Adipose tissue (tissue), 3 donors: Measurements from ENCODE around the gene DNAH7. TPM values are rescaled to one million over a fixed set of nuclear protein-coding genes. Genes with fewer than 3 reads are reported as not detected.
"Not testable (repeated sequence)": the region's sequence is repeated elsewhere in the genome, so short reads cannot be mapped to it uniquely, and the experiment has no call there.

ENCODE experiments used
- H3K27ac ChIP-seq: one replicate; pipeline ENCODE4 v1.5.1; 2013; ENCODE audit warnings: low read depth, low read length
- WGBS, 3 donors: extraction: QIAGEN DNeasy Blood & Tissue Kit; methylation state at CpG; one replicate each; pipeline ENCODE4 v1.1.7; 2013; 5-methylcytosine and 5-hydroxymethylcytosine counted together
- polyA plus RNA-seq, 3 donors: library from polyadenylated mRNA; stranded (reverse); fragments of 200-250 nt; gene quantifications; one replicate each; pipeline ENCODE4 v1.2.3, GENCODE V29; 2013
- donor health status: healthy with polysubstance abuse.
- donor health status: Bipolar disorder and iron deficiency.
- donor health status: healthy.

The DNAH7 gene
- 1 to 10 TPM in 1 of 3 donors, under 1 TPM in 1, not detected in 1; 0.09 to 2.3 TPM for polyA plus RNA-seq

DNA sequence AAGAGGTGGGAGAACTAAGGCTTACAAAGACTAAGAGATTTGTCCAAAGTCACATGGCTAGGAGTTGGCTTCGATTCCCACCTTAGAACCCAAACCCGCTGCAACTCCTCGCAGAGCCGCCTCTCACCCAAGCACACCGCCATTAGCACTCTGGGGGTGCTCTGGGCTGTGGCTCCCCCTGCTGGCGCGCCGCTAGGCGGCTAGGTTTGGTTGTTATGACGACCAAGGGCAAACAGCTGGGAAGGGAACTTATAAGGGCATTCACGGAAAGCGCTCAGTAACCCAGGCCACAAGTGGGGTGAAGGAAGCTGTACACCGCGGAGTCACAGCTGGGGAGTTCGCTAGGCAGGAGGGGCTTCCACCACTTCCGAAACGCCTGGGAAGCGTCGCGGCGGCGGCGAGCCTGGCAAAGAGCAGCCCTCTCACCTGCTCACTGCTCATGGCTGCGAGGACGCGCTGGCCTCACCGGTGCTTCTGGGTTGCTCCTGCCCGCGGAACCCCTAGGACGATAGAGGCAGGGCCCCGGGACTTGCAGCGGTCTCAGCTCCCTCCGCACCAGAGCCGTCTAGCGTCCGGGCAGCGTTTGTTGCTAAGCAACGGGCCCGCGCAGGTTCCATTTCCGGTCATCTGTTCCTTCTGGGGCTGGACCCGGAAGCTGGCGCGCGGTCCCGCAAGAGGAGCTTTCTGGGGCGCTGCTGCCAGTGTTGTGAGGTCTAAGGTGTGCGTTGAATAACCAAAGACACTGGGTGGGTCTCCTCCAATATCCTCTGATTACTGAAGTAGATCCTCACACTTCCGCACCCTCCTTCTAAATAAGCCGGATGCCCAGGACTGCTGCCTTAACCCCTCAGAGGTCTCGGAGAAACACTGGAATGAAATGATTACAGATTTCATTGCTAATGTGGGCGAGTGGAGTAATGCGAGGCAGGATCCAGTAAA lies at the start of gene DNAH7:
TSS of gene DNAH7 (minus strand) at position 567 of the 939 bp plus-strand sequence. CDS start at position 441, 126 bp downstream.
- WGBS, 3 donors, result 1 to 4% (median 3%) methylated on average over 53 of the region's 53 CpGs
- no peak within 1 kb of the TSS for H3K27ac ChIP-seq

DNA sequence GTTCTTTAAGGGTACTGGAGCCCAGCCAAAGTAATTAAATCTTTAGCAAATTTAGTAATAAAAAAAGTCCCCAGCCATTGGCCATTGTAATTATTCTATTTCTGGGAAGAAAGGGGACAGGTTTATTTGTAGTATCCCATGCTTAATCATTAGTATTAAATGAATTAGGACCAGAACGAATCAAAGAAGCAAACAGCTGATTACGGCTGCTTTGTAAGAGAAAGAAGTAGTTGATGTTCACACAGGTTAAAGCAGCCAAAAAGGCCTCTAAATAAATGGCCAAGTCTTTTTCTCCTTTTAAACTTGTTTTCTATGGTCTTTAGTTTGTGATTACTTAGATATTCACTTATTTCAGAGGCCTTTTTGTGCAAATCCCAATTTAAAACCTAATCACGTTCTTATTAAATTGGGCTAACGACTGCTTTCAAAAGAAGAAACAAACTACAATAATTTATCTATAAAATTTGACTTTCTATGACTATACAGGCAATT lies 48.6 kb upstream of the DNAH7 start:
- no peak overlapping the region for H3K27ac ChIP-seq
- WGBS, 3 donors, result 90 to 96% (median 96%) methylated on average over 4 of the region's 4 CpGs

DNA sequence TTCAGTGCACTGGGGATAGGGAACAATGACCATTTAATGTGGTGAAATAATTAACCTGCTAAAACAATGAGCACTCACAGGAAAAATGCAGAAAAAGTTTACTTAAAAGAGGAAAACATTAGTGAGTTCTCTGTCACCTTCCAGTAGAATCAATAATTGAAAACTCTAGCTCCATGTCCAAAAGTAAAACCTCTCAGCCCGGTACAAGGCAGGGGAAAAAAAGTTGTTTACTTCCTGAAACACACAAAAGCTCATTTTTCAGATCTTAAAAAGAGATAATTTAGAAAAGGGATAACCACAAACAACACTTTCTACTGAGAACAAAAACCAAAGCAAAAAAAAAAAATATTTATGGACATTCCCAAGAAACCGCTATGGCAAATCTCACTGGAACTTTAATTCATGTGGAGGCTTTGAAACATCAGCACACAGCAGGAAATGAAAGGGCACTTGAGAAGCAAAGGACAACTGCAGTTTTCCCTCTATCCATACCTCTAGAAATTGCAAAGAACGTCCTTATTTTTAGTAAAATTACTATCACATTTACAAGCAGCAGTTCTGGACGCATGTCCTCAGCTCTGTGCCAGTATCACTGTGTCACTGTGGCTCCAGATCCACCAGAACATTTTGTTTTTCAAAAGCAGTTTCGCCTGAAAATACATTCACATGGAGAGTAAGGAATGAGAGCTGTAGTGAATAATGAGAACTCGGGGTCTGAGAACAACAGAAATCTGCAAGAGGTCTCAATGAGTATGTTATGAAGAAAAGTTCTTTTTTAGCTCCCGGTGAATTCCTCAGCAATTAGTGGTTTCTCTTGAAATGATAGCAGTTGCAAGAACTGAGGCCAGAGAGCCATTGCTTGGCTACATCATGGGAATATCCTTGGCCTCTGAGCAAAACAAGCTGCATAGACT lies 44.7 kb upstream of the DNAH7 start:
- H3K27ac ChIP-seq, result no peak overlapping the region
- WGBS, 3 donors, result 31 to 38% (median 35%) methylated on average over 7 of the region's 7 CpGs

DNA sequence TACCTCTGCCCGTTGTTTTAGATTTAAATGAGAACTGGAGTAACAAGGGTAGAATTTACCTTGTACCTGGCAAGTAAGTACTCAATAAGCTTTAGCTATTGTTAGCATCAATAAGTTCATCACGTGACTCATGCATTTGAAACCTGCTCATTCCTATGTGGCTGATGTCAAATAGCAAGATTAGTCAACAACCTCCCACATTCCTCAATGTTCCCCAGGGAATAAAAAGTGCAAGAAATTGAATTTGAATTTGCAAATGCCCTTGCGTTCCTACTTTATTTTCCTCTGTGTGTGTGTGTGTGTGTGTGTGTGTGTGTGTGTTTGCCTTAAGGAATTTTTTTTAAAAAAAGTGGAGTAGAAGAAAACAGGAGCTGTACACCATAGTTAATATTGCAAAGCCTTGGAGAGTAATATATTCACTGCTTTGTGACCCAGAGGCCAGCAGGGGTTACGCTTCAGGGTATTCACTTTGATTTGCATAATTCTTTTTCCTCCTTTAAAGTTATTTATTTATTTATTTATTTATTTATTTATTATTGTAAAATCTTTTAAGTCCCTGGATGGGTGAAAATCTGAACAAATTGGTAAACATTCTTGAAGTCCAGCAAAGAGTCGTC lies 43.9 kb upstream of the DNAH7 start:
- 43 to 64% (median 46%) methylated on average over 5 of the region's 5 CpGs for WGBS, 3 donors
- H3K27ac ChIP-seq, result no peak overlapping the region

DNA sequence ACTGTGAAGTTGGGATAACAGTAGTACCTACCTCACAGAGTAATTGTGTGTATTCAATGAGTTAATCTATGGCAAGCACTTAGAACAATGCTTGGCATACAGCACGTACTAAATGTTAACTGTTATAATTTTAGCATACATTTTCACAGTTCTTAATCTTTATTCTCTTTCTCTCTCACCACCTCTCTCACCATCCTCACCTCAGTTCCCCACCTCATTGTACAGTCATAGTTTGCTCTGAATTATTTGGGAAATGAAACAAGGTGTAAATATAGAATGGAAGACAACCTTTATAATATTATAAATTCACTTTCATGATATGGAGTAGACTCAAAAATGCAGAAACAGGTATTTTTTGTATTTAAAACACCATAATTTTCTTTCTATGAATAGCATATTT lies 40.0 kb upstream of the DNAH7 start:
- WGBS, 3 donors, result 77 to 85% (median 79%) methylated on average over 1 of the region's 1 CpG

DNA sequence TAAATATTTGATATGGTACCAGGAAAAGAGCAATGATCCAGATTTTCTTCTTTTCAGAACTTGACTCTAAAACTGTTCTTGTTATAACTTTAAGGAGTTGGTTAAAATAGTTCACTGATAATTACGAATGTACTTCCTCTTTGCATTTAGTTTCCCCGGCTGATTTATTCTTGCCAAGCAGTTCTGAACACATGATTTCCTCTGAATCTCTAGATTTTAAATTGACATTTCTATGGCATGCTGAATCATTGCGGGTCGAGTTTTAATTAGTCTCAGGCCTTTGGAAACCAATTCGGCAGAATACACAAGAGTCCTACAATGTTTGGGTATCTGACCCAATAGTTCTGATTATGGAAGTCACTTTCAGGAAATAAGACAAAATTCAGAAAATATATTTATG lies 37.3 kb upstream of the DNAH7 start:
- WGBS, 3 donors, result 25 to 67% (median 32%) methylated on average over 5 of the region's 5 CpGs

More for the DNA sequence above, 40.0 kb upstream of the DNAH7 start:
- no peak overlapping the region for H3K27ac ChIP-seq

DNA sequence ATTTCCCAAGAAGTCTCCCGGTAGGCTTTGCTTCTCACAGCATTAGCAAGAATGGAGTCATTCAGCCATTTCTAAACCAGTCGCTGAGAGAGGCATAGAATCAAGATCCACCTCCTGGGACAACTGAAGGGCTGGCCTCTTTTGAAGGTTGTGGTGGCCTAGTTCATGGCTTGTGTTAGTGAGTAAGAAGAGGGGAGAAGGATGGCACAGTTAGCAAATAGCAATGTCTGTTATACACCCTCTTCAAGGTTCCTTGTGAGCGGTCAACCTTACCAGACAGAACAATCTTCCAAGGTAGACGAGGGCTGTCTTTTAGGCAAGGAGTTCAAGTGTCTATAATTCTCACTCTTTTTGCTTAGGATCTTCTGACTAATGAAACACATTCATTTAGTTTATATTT lies 35.4 kb upstream of the DNAH7 start:
- 87 to 98% (median 95%) methylated on average over 4 of the region's 4 CpGs for WGBS, 3 donors
- no peak overlapping the region for H3K27ac ChIP-seq

More for the DNA sequence above, 37.3 kb upstream of the DNAH7 start:
- no peak overlapping the region for H3K27ac ChIP-seq

DNA sequence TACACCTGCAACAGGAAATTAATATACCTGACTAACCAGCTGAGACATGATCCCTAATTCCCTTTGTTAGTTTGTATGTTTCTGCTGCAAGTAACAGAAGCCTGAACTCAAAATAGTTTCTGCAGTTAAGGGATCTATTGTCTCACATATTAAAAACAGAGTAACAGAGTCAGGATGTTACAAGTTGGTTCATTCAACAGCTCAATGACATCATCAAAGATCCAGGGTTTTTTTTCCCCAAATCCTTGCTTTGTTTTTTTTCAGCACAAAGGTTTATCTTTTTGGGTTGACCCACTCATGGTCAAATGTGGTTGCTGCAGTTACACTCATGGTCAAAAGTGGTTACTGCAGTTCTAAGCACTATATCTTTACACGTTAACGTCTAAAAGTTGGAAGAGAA lies 35.0 kb upstream of the DNAH7 start:
- WGBS, 3 donors, result 94 to 98% (median 94%) methylated on average over 2 of the region's 2 CpGs
- H3K27ac ChIP-seq, result no peak overlapping the region

DNA sequence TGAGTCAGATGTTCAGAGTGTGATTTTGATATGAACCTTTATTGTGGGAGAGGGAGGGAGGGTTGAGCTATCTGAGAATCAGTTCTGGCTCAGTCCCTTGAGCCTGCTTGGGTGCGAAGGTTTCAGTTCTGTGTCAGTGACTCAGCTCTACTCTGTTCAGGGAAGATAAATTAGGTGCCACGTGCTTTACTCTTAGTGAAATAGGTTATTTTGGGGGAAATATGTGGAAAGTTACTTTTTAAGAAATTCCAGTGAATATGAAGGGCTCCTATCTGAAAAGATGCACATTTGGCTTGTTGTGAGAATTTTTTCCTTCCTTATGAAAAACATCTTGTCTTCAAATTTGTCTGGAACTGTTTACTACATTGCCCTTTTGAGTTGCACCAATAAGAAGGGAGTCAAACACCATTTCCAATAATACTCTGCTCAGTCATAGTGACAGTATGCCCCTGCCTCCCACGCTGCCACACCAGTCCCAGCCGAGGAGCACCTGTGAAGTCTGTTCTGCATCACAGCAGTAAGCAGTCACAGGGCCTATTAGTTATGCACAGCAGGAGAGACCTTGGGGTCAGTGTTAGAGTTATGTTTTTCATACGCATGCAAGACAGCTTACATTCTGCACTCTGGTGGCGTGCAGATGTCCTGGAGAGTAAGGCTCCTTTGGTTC lies 32.8 kb upstream of the DNAH7 start:
- WGBS, 3 donors, result 32 to 48% (median 44%) methylated on average over 6 of the region's 6 CpGs
- H3K27ac ChIP-seq, result no peak overlapping the region

DNA sequence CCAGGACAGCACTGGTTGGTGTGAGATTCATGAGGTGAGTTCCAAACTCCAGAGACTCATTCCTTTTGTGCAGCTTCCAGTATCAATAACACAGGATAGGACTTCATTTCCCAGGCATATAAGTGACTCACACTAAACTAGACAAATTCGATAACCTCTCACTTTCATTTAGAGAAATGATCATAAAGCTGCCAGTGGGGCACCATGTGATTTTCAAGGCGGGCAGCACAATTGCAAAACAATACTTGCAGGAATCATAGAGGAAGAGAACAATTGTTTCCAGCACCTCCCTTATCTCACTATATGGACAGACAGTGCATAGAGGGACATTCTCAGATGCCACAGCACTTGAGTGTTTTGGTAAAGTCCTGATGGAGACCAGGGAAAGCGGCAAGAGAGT lies 31.3 kb upstream of the DNAH7 start:
- H3K27ac ChIP-seq, result no peak overlapping the region
- WGBS, 3 donors, result 72 to 89% (median 79%) methylated on average over 3 of the region's 3 CpGs

DNA sequence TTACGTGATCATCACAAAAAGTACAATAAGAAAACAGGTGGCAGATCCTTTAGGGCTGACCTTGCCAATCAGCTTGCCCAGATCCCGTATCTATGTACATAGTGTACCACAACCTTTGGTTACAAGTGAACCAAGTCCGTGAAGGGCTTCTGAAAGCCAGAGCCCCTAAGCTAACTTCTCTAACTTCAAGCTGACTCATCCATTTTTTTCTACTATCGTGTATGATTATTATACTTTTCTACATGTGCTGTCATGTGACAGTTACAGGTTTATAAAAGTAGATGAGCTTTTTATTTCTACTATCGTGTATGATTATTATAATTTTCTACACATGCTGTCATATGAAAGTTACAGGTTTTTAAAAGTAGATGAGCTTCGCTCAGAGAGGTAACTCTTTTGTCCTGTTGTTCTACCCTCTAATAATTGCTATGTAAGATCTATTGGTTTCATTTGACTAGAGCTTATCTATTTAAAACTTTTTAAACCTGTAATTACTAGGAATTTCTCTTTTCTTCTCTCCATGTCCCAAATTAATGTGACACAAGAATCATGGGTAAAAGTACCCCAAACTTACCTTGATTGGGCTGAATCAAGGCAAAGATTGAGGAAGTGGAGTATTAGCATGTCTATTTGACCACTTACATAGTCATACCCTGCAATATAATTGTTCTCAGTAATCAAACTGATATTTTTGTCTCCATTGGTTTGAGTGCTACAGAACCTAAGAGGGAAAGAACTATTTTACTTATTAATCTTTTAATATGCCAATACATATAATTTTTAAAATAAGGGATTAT lies 29.4 kb upstream of the DNAH7 start:
- 73 to 90% (median 87%) methylated on average over 6 of the region's 6 CpGs for WGBS, 3 donors
- H3K27ac ChIP-seq, result no peak overlapping the region

DNA sequence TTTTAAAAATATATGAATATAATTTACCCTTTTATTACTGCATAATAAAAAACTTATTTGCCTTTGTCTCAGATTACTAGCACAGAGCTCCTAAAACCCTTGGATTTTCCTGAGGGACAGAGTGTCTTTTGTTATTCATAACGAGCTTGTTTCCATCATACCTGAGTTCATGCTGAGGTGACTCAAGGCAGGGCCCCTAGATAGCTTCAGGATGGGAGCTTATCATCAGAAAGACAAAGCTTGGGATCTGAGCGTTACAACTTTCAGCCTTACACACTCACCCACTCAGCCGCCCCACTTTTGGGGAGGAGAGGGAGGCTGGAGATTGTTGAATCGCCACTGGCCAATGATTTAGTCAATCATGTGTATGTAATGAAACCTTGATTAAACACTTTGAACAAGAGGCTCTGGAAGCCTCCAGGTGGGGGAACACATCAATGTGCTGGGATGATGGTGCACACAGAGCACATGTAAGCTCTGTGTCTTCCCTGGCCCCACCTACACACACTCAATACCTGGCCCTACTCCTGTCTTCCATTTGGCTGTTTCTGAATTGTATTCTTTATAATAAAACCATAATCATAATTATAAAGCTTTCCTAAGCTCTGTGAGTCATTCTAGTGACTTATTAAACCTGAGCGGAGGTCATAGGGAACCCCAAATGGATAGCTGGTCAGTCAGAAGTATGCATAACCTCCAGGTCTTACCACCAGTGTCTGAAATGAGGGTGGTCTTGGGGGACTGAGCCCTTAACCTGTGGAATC lies 28.5 kb upstream of the DNAH7 start:
- H3K27ac ChIP-seq, result no peak overlapping the region
- WGBS, 3 donors, result 59 to 81% (median 80%) methylated on average over 5 of the region's 5 CpGs

DNA sequence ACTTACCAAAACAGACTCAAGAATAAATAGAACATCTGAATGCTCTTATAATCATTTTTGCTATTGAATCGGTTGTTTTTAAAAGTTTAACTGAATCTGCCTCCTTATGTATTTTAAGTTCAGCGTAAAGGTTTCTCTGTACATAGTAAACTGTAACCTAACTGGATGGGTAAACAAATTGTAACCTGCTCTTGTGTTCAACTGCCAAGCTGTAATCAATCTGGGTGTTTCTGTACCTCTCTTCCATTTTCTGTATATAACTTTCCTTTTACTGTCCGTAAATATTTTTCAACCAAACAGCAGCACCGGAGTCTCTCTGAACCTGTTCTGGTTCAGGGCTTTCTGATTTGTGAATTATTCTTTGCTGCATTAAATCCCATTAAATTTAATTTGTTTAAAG lies 27.6 kb upstream of the DNAH7 start:
- 80 to 94% (median 90%) methylated on average over 4 of the region's 4 CpGs for WGBS, 3 donors
- H3K27ac ChIP-seq, result no peak overlapping the region

DNA sequence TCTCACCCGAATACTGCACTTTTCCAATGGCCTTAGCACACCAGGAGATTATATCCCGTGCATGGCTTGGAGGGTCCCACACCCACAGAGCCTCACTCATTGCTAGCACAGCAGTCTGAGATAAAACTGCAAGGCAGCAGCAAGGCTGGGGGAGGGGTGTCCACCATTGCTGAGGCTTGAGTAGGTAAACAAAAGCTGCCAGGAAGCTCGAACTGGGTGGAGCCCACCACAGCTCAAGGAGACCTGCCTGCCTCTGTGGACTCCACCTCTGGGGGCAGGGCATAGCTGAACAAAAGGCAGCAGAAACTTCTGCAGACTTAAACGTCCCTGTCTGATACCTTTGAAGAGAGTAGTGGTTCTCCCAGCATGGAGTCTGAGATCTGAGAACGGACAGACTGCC lies 20.8 kb upstream of the DNAH7 start:
- 76 to 90% (median 81%) methylated on average over 5 of the region's 5 CpGs for WGBS, 3 donors
- H3K27ac ChIP-seq, result not testable (repeated sequence)

DNA sequence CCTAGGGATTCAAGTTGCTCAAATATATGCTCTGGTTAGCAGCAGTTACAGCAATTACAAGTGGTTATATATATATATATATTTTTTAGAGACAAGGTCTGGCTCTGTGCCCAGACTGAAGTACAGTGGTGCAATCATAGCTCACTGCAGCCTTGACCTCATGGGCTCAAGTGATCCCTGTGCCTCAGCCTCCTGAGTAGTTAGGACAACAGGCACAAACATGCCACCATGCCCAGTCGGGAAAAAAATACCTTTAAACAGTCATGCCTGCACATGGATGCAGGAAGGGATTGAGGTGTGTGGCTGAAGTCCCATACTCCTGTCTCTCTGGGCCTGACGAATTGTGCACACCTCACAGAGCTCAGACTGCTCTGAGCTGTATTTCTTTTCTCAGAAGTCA lies 19.6 kb upstream of the DNAH7 start:
- 41 to 79% (median 59%) methylated on average over 2 of the region's 2 CpGs for WGBS, 3 donors
- H3K27ac ChIP-seq, result no peak overlapping the region

DNA sequence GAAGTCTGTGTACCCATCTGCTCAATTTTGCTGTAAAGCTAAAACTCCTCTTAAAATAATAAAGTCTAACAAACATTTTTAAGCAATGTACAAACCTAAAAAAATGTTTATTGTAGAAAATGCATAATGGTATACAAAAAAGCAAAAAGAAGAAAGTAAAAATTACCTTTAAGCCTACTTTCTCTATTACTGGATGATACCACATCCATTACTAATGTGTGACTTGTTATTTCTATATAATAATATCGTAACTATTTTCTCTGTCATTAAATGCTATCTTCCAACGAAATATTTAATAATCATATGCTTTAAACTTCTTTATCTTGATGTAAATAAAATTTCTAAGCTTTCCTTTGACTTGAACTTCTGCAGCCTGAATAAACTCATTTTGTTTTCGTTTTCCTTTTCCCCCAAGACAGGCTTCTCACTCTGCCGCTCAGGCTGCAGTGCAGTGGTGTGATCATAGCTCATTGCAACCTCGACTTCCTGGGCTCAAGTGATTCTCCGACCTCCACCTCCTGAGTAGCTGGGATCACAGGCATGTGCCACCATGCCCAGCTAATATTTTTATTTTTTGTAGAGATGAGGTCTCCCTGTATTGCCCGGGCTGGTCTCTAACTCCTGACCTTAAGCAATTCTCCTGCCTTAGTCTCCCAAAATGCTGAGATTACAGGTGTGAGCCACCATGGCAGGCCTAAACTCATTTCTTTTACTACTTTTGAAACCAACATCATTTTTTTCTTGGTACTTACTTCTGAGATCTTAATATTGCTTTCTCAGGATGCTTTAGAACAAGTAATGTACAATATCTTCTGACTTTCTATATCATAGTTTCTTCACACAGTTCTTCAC lies 18.1 kb upstream of the DNAH7 start:
- WGBS, 3 donors, result 75 to 85% (median 77%) methylated on average over 7 of the region's 7 CpGs
- H3K27ac ChIP-seq, result no peak overlapping the region
